HepG2 (cell line): ENCODE measurements around the gene DVL3. TPM values are rescaled to one million over a fixed set of nuclear protein-coding genes. Genes with fewer than 3 reads are reported as not detected.

Source experiments
- FOXA3 ChIP-seq: IDR thresholded peaks from 2 replicates; pipeline ENCODE4 v1.6.1; 2016; ENCODE audit warnings: missing genetic modification reagents, missing compliant biosample characterization
- HNRNPUL1 ChIP-seq: fragments of 200-400 bp; formaldehyde crosslinking; IDR thresholded peaks from 2 replicates; pipeline ENCODE4 v1.6.1; 2017; ENCODE audit warnings: low read depth, mild to moderate bottlenecking, low read length, moderate library complexity
- MIER2 ChIP-seq: IDR thresholded peaks from 2 replicates; pipeline ENCODE4 v1.6.1; 2016; ENCODE audit warnings: missing biosample characterization, missing genetic modification reagents
- NFE2L2 ChIP-seq: fragments of 150-350 bp; IDR thresholded peaks from 2 replicates; pipeline ENCODE4 v1.6.1; 2014; ENCODE audit warnings: low read length
- PAWR ChIP-seq: sonication (generic); formaldehyde crosslinking; IDR thresholded peaks from 2 replicates; pipeline ENCODE4 v1.4.0; 2020; ENCODE audit warnings: missing genetic modification reagents, mild to moderate bottlenecking, borderline replicate concordance
- SNAI1 ChIP-seq: sonication (generic); formaldehyde crosslinking; IDR thresholded peaks from 2 replicates; pipeline ENCODE4 v1.5.0; 2020; ENCODE audit warnings: mild to moderate bottlenecking, missing genetic modification reagents, borderline replicate concordance
- TCF7 ChIP-seq: sonication (generic); IDR thresholded peaks from 2 replicates; pipeline ENCODE4 v1.6.1; 2016; ENCODE audit warnings: antibody characterized with exemption, low read depth
- ZFP1 ChIP-seq: IDR thresholded peaks from 2 replicates; pipeline ENCODE4 v1.6.1; 2016
- ZNF17 ChIP-seq: sonication (generic); formaldehyde crosslinking; IDR thresholded peaks from 2 replicates; pipeline ENCODE4 v1.5.0; 2020; ENCODE audit warnings: mild to moderate bottlenecking, missing genetic modification reagents
- ZNF34 ChIP-seq: sonication (generic); formaldehyde crosslinking; IDR thresholded peaks from 2 replicates; pipeline ENCODE4 v1.4.0; 2020; ENCODE audit warnings: mild to moderate bottlenecking, missing genetic modification reagents, borderline replicate concordance
- ZNF546 ChIP-seq: sonication (generic); formaldehyde crosslinking; conservative IDR thresholded peaks from 2 replicates; pipeline ENCODE4 v1.8.1; 2023; ENCODE audit warnings: mild to moderate bottlenecking, missing genetic modification reagents
- ZNF660 ChIP-seq: sonication (generic); formaldehyde crosslinking; IDR thresholded peaks from 2 replicates; pipeline ENCODE4 v1.5.1; 2020; ENCODE audit warnings: mild to moderate bottlenecking, low read depth, missing genetic modification reagents, borderline replicate concordance
- ZNF83 ChIP-seq: sonication (generic); formaldehyde crosslinking; IDR thresholded peaks from 2 replicates; pipeline ENCODE4 v1.4.0; 2020; ENCODE audit warnings: missing genetic modification reagents, mild to moderate bottlenecking, borderline replicate concordance
- ZSCAN20 ChIP-seq: sonication (generic); formaldehyde crosslinking; IDR thresholded peaks from 2 replicates; pipeline ENCODE4 v1.4.0; 2020; ENCODE audit warnings: missing genetic modification reagents, mild to moderate bottlenecking, borderline replicate concordance
- polyA plus RNA-seq, 8 experiments: library from polyadenylated mRNA; depleted of rRNA in 3 of 8; stranded (reverse) in 7 of 8; unstranded in 1 of 8; fragments of >200 nt; fragmentation: Illumina TruSeq in 4 of 8; extraction: Trizol in 4 of 8; gene quantifications; 2 replicates each; pipeline versions ENCODE4 v1.2.1 to v1.2.3, GENCODE V29; 2011 to 2016; ENCODE audit warnings: low read depth in 4 of 8, missing spikeins in 1 of 8, mixed read lengths in 1 of 8; ENCODE audit not compliant: insufficient read depth in 1 of 8
- total RNA-seq, 5 experiments: library from RNA; depleted of rRNA; stranded (reverse); fragments of >200 nt; fragmentation: Illumina TruSeq; extraction: Trizol; gene quantifications; 2 replicates each; pipeline ENCODE4 v1.2.3, GENCODE V29; 2016; ENCODE audit warnings: low read depth in 1 of 5
- TF ChIP-seq, protein P1 (sequence below): sonication (generic); formaldehyde crosslinking; IDR thresholded peaks from 2 replicates; pipeline ENCODE4 v1.9.0; 2021; ENCODE audit warnings: mild to moderate bottlenecking, missing genetic modification reagents
- TF ChIP-seq, protein P2 (sequence below): sonication (generic); formaldehyde crosslinking; IDR thresholded peaks from 2 replicates; pipeline ENCODE4 v1.4.0; 2020; ENCODE audit warnings: mild to moderate bottlenecking, missing genetic modification reagents
- TF ChIP-seq, protein P3 (sequence below): sonication (generic); formaldehyde crosslinking; IDR thresholded peaks from 2 replicates; pipeline ENCODE4 v1.5.1; 2020; ENCODE audit warnings: missing genetic modification reagents, mild to moderate bottlenecking, borderline replicate concordance

DVL3 gene
- total and polyA plus RNA-seq, 2 of the 13 experiments (the other 11 are each of a cell fraction or from before 2014, with no cell fraction given), result 29.0 to 36.1 TPM

DNA sequence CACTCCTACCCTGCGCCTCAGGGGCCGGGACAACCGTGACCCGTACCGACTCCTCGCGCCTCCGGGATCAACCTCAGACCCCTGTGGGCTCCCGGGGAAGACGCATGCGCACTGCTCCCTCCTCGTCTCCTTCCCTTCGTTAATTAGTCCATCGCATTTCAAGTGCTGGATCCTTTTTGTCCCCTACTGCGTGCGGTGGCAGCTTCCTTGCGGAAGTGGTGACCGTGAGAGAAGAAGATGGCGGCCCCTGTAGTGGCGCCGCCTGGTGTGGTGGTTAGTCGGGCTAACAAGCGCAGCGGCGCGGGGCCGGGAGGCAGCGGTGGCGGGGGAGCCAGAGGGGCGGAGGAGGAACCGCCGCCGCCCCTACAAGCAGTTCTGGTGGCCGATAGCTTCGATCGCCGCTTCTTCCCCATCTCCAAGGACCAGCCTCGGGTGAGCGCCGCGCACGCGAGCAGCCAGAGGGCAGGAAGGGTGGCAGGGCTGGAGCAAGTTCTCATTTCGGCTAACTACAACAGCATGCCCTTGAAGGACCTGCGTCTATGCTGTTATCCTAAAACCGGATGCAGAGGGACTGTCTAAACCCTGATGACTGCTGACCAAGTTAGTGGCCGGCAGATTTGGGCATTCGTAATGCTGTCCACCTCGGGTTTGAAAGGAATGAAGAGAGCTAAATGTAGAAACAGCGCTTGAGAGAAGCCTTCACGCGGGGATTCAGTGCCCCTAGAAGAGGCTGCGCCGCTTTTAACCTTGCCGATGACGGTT, 19.8 kb upstream of the DVL3 start, which contains the start of gene EIF2B5 (continued):
- no peak; the same call in 1 of the 2 replicates for TF ChIP-seq SNAI1 (CRISPR knock-in tag)
- 0 out of 2 replicates have a peak, but pooled peaks have one; percentile 56 for TF ChIP-seq ZNF546
- no peak for TF ChIP-seq PAWR (CRISPR knock-in tag)
- TF ChIP-seq ZFP1 (CRISPR knock-in tag), result no peak
- TF ChIP-seq ZNF83 (CRISPR knock-in tag), result no peak
- TF ChIP-seq ZNF34 (CRISPR knock-in tag), result no peak
- TF ChIP-seq, protein P1, sequence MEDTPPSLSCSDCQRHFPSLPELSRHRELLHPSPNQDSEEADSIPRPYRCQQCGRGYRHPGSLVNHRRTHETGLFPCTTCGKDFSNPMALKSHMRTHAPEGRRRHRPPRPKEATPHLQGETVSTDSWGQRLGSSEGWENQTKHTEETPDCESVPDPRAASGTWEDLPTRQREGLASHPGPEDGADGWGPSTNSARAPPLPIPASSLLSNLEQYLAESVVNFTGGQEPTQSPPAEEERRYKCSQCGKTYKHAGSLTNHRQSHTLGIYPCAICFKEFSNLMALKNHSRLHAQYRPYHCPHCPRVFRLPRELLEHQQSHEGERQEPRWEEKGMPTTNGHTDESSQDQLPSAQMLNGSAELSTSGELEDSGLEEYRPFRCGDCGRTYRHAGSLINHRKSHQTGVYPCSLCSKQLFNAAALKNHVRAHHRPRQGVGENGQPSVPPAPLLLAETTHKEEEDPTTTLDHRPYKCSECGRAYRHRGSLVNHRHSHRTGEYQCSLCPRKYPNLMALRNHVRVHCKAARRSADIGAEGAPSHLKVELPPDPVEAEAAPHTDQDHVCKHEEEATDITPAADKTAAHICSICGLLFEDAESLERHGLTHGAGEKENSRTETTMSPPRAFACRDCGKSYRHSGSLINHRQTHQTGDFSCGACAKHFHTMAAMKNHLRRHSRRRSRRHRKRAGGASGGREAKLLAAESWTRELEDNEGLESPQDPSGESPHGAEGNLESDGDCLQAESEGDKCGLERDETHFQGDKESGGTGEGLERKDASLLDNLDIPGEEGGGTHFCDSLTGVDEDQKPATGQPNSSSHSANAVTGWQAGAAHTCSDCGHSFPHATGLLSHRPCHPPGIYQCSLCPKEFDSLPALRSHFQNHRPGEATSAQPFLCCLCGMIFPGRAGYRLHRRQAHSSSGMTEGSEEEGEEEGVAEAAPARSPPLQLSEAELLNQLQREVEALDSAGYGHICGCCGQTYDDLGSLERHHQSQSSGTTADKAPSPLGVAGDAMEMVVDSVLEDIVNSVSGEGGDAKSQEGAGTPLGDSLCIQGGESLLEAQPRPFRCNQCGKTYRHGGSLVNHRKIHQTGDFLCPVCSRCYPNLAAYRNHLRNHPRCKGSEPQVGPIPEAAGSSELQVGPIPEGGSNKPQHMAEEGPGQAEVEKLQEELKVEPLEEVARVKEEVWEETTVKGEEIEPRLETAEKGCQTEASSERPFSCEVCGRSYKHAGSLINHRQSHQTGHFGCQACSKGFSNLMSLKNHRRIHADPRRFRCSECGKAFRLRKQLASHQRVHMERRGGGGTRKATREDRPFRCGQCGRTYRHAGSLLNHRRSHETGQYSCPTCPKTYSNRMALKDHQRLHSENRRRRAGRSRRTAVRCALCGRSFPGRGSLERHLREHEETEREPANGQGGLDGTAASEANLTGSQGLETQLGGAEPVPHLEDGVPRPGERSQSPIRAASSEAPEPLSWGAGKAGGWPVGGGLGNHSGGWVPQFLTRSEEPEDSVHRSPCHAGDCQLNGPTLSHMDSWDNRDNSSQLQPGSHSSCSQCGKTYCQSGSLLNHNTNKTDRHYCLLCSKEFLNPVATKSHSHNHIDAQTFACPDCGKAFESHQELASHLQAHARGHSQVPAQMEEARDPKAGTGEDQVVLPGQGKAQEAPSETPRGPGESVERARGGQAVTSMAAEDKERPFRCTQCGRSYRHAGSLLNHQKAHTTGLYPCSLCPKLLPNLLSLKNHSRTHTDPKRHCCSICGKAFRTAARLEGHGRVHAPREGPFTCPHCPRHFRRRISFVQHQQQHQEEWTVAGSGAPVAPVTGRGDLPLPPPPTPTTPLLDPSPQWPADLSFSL (CRISPR knock-in tag), result no peak
- TF ChIP-seq, protein P2, sequence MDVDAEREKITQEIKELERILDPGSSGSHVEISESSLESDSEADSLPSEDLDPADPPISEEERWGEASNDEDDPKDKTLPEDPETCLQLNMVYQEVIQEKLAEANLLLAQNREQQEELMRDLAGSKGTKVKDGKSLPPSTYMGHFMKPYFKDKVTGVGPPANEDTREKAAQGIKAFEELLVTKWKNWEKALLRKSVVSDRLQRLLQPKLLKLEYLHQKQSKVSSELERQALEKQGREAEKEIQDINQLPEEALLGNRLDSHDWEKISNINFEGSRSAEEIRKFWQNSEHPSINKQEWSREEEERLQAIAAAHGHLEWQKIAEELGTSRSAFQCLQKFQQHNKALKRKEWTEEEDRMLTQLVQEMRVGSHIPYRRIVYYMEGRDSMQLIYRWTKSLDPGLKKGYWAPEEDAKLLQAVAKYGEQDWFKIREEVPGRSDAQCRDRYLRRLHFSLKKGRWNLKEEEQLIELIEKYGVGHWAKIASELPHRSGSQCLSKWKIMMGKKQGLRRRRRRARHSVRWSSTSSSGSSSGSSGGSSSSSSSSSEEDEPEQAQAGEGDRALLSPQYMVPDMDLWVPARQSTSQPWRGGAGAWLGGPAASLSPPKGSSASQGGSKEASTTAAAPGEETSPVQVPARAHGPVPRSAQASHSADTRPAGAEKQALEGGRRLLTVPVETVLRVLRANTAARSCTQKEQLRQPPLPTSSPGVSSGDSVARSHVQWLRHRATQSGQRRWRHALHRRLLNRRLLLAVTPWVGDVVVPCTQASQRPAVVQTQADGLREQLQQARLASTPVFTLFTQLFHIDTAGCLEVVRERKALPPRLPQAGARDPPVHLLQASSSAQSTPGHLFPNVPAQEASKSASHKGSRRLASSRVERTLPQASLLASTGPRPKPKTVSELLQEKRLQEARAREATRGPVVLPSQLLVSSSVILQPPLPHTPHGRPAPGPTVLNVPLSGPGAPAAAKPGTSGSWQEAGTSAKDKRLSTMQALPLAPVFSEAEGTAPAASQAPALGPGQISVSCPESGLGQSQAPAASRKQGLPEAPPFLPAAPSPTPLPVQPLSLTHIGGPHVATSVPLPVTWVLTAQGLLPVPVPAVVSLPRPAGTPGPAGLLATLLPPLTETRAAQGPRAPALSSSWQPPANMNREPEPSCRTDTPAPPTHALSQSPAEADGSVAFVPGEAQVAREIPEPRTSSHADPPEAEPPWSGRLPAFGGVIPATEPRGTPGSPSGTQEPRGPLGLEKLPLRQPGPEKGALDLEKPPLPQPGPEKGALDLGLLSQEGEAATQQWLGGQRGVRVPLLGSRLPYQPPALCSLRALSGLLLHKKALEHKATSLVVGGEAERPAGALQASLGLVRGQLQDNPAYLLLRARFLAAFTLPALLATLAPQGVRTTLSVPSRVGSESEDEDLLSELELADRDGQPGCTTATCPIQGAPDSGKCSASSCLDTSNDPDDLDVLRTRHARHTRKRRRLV (CRISPR knock-in tag), result no peak
- no peak for TF ChIP-seq HNRNPUL1
- TF ChIP-seq TCF7, result no peak
- TF ChIP-seq FOXA3, result peak; percentile 63
- no peak for TF ChIP-seq NFE2L2
- TF ChIP-seq, protein P3, sequence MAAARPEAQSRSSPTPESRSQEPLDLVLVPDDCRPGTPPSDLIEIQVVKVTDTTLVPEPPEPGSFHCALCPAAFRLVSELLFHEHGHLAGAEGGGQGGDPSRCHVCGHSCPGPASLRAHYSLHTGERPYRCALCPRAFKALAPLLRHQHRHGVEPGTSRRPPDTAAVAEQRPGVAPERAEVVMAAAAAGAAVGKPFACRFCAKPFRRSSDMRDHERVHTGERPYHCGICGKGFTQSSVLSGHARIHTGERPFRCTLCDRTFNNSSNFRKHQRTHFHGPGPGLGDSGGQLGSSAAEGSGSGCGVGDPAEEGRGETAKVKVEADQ (CRISPR knock-in tag), result peak; percentile 70; the same call in 1 of the 2 replicates
- TF ChIP-seq ZSCAN20 (CRISPR knock-in tag), result no peak
- TF ChIP-seq ZNF17 (CRISPR knock-in tag), result no peak
- peak; percentile 61; the same call in 1 of the 2 replicates for TF ChIP-seq MIER2
- TF ChIP-seq ZNF660, result no peak
